ENCODE data around the gene ATP1B4.

ATP1B4 gene

GRCh38 chrX:120361764-120362305 lies at the start of gene ATP1B4:
ATP1B4 (plus strand) TSS chrX:120362089; CDS start chrX:120362169, 80 bp downstream.
- no peaks in the 10 kb centered on the region for H3K9me3 ChIP-seq (ENCODE audit: control insufficient read depth, low read length)
- H3K4me3 ChIP-seq (ENCODE audit: low read depth, low read length), result no peak within 1 kb of the TSS
- no peak within 1 kb of the TSS for H3K9ac ChIP-seq
- no peak within 1 kb of the TSS for H3K27ac ChIP-seq
- H3K36me3 ChIP-seq (ENCODE audit: control insufficient read depth, insufficient read depth, low read length), result no peaks in the 10 kb centered on the region
- H3K4me2 ChIP-seq (ENCODE audit: low read length), result no peak within 1 kb of the TSS
- H2AFZ ChIP-seq, result no peak within 1 kb of the TSS
- TF ChIP-seq CTCF (IDR thresholded peaks at IDR 0.05), result no peak
- no peaks in the 10 kb centered on the region for H3K4me1 ChIP-seq
- no peaks in the 10 kb centered on the region for H3K27me3 ChIP-seq (ENCODE audit: control insufficient read depth, insufficient read depth, low read length)
- no peaks in the 10 kb centered on the region for H3K79me2 ChIP-seq

- TF ChIP-seq CTCF (IDR thresholded peaks at IDR 0.05), result no peak
- no peaks in the 10 kb centered on the region for H3K4me1 ChIP-seq
- no peaks in the 10 kb centered on the region for H3K27me3 ChIP-seq (ENCODE audit: control insufficient read depth, insufficient read depth, low read length)
- no peak overlapping the region for H3K27ac ChIP-seq
- no peak overlapping the region for H3K4me2 ChIP-seq (ENCODE audit: low read length)
- no peaks in the 10 kb centered on the region for H3K9me3 ChIP-seq (ENCODE audit: control insufficient read depth, low read length)
- no peaks in the 10 kb centered on the region for H3K36me3 ChIP-seq (ENCODE audit: control insufficient read depth, insufficient read depth, low read length)
- H2AFZ ChIP-seq, result no peak overlapping the region
- H3K79me2 ChIP-seq, result no peaks in the 10 kb centered on the region
- H3K9ac ChIP-seq, result no peak overlapping the region
- no peak overlapping the region for H3K4me3 ChIP-seq (ENCODE audit: low read depth, low read length)
These were observed 46.1 kb upstream of the ATP1B4 start for GRCh38 chrX:120315776-120316175.

GRCh38 chrX:120316587-120317283 lies 45.2 kb upstream of the ATP1B4 start:
- Histone ChIP-seq H3K27me3 (ENCODE audit: control insufficient read depth, insufficient read depth, low read length) (no peaks in the 10 kb centered on the region), H3K79me2 (no peaks in the 10 kb centered on the region)

GRCh38 chrX:120318411-120318810 lies 43.5 kb upstream of the ATP1B4 start:
- Histone ChIP-seq H3K9ac (no peak overlapping the region), H3K27ac (no peak overlapping the region), H3K4me2 (ENCODE audit: low read length) (no peak overlapping the region), H3K27me3 (ENCODE audit: control insufficient read depth, insufficient read depth, low read length) (no peaks in the 10 kb centered on the region), H3K36me3 (ENCODE audit: control insufficient read depth, insufficient read depth, low read length) (no peaks in the 10 kb centered on the region), H2AFZ (no peak overlapping the region), H3K4me1 (no peaks in the 10 kb centered on the region), H3K79me2 (no peaks in the 10 kb centered on the region), H3K9me3 (ENCODE audit: control insufficient read depth, low read length) (no peaks in the 10 kb centered on the region), H3K4me3 (ENCODE audit: low read depth, low read length) (no peak overlapping the region)
- no peak for TF ChIP-seq CTCF (IDR thresholded peaks at IDR 0.05)

More at GRCh38 chrX:120316587-120317283, 45.2 kb upstream of the ATP1B4 start:
- H3K27ac ChIP-seq, result no peak overlapping the region
- H3K4me2 ChIP-seq (ENCODE audit: low read length), result no peak overlapping the region
- no peak for TF ChIP-seq CTCF (IDR thresholded peaks at IDR 0.05)
- H3K9me3 ChIP-seq (ENCODE audit: control insufficient read depth, low read length), result no peaks in the 10 kb centered on the region
- H3K9ac ChIP-seq, result no peak overlapping the region
- H2AFZ ChIP-seq, result no peak overlapping the region
- H3K4me1 ChIP-seq, result no peaks in the 10 kb centered on the region
- no peak overlapping the region for H3K4me3 ChIP-seq (ENCODE audit: low read depth, low read length)
- no peaks in the 10 kb centered on the region for H3K36me3 ChIP-seq (ENCODE audit: control insufficient read depth, insufficient read depth, low read length)

All from parathyroid adenoma (tissue), 2 donors.